Ishikawa (cell line): ENCODE measurements around the gene ARHGEF39.

Experiments
- CEBPB ChIP-seq: IDR thresholded peaks from 2 replicates; pipeline ENCODE4 v1.6.1; 2012
- CREB1 ChIP-seq: IDR thresholded peaks from 2 replicates; pipeline ENCODE4 v1.6.1; 2012; ENCODE audit warnings: low read depth
- EGR1 ChIP-seq: IDR thresholded peaks from 2 replicates; pipeline ENCODE4 v1.6.1; 2012
- EP300 ChIP-seq: IDR thresholded peaks from 2 replicates; pipeline ENCODE4 v1.6.1; 2012; ENCODE audit warnings: borderline replicate concordance
- FOXM1 ChIP-seq: IDR thresholded peaks from 2 replicates; pipeline ENCODE4 v1.6.1; 2012; ENCODE audit warnings: low read depth, borderline replicate concordance
- MAX ChIP-seq: IDR thresholded peaks from 2 replicates; pipeline ENCODE4 v1.6.1; 2012
- NFIC ChIP-seq: IDR thresholded peaks from 2 replicates; pipeline ENCODE4 v1.6.1; 2012
- RAD21 ChIP-seq: IDR thresholded peaks from 2 replicates; pipeline ENCODE4 v1.6.1; 2012; ENCODE audit warnings: low read depth
- REST ChIP-seq: IDR thresholded peaks from 2 replicates; pipeline ENCODE4 v1.6.1; 2012; ENCODE audit warnings: low read depth, mild to moderate bottlenecking
- TAF1 ChIP-seq: IDR thresholded peaks from 2 replicates; pipeline ENCODE4 v1.6.1; 2012; ENCODE audit warnings: low read depth, mild to moderate bottlenecking
- TCF12 ChIP-seq: IDR thresholded peaks from 2 replicates; pipeline ENCODE4 v1.6.1; 2012; ENCODE audit warnings: low read depth
- TEAD4 ChIP-seq: IDR thresholded peaks from 2 replicates; pipeline ENCODE4 v1.6.1; 2012
- USF1 ChIP-seq: IDR thresholded peaks from 2 replicates; pipeline ENCODE4 v1.6.1; 2012
- YY1 ChIP-seq: IDR thresholded peaks from 2 replicates; pipeline ENCODE4 v1.6.1; 2012; ENCODE audit warnings: low read depth
- ZBTB7A ChIP-seq: IDR thresholded peaks from 2 replicates; pipeline ENCODE4 v1.6.1; 2012; ENCODE audit warnings: low read depth

ARHGEF39 gene

GRCh38 chr9:35705836-35706430 is 40.9 kb upstream of the ARHGEF39 start:
- TF ChIP-seq YY1 (no peak), EGR1 (no peak), RAD21 (no peak), CEBPB (no peak), NFIC (no peak), MAX (no peak), TEAD4 (no peak), REST (no peak), FOXM1 (no peak), TAF1 (no peak), ZBTB7A (no peak), CREB1 (no peak), EP300 (no peak), USF1 (no peak), TCF12 (no peak)

- TF ChIP-seq CEBPB (no peak), EP300 (no peak), REST (no peak), CREB1 (no peak), MAX (no peak), RAD21 (no peak), TEAD4 (no peak)
Observed at GRCh38 chr9:35705372-35705771, 40.4 kb upstream of the ARHGEF39 start.

- TF ChIP-seq TCF12 (no peak), CEBPB (no peak), RAD21 (no peak)
Observed at GRCh38 chr9:35703906-35704672, 39.1 kb upstream of the ARHGEF39 start.

- TF ChIP-seq CEBPB (no peak), RAD21 (no peak), YY1 (no peak), EGR1 (no peak), CREB1 (no peak), ZBTB7A (no peak), EP300 (no peak), FOXM1 (no peak), TAF1 (no peak)
Observed at GRCh38 chr9:35702696-35703095, 37.7 kb upstream of the ARHGEF39 start.

GRCh38 chr9:35700942-35701341 is 35.9 kb upstream of the ARHGEF39 start:
- TF ChIP-seq RAD21: no peak
- no peak for TF ChIP-seq NFIC
- no peak for TF ChIP-seq REST
- no peak for TF ChIP-seq USF1
- no peak for TF ChIP-seq ZBTB7A
- TF ChIP-seq CREB1: no peak
